WTC11 (cell line): ENCODE results near the gene HOXD13.

Source experiments
- NFYB ChIP-seq: sonication (generic); formaldehyde crosslinking; conservative IDR thresholded peaks from 2 replicates; pipeline ENCODE4 v1.8.0; 2022; ENCODE audit warnings: low read depth, missing genetic modification reagents
- NR3C1 ChIP-seq: sonication (generic); formaldehyde crosslinking; conservative IDR thresholded peaks from 2 replicates; pipeline ENCODE4 v1.8.1; 2023; ENCODE audit warnings: low read depth, mild to moderate bottlenecking, missing genetic modification reagents
- TF ChIP-seq, protein P1 (sequence below): fragments of 200-600 bp; IDR thresholded peaks from 2 replicates; pipeline ENCODE4 v1.8.0; 2022; ENCODE audit warnings: antibody characterized with exemption

DNA sequence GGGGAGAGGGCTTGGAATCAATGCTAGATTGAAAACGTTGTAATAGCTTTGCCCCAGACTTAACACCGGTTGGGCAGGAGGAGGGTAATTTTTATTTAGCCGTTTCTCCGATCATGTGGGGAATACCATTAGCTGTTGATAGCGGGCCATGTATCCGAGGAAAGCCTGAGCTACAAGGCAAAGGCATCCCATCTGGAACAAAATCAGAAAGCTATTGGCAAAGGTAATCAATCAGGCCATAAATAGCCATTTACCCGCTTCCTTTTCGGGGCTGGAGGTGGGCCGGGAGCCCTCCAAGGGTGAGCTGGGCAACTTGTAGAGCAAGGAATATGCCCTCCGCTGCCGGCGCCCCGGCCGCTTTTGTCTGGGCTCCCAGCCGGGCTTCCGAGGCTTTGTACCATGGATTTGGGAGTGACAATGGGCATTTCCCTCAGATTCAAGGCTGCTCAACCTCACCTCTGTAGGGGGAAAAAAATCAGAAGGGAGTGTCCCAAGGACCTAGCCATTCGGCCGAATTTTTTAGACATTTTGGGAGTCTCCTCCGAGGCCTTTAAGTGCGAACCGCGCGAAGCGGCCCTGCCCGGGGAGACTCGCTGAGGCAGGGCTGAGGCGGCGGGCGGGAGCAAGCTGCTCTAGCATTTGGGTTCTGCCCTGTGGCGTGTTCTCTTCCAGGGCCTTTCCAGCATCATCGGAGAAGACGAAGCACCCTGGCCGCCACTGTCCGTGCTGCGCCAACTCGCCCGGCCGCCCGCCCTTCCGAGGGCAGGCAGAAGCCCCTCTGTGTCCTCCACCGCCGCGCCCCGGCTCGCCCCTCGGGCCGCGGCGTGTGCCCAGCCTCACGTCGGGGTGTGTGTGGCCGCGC, 28.9 kb downstream of the HOXD13 start:
- no peak for TF ChIP-seq NFYB (CRISPR knock-in tag)
- TF ChIP-seq, protein P1, sequence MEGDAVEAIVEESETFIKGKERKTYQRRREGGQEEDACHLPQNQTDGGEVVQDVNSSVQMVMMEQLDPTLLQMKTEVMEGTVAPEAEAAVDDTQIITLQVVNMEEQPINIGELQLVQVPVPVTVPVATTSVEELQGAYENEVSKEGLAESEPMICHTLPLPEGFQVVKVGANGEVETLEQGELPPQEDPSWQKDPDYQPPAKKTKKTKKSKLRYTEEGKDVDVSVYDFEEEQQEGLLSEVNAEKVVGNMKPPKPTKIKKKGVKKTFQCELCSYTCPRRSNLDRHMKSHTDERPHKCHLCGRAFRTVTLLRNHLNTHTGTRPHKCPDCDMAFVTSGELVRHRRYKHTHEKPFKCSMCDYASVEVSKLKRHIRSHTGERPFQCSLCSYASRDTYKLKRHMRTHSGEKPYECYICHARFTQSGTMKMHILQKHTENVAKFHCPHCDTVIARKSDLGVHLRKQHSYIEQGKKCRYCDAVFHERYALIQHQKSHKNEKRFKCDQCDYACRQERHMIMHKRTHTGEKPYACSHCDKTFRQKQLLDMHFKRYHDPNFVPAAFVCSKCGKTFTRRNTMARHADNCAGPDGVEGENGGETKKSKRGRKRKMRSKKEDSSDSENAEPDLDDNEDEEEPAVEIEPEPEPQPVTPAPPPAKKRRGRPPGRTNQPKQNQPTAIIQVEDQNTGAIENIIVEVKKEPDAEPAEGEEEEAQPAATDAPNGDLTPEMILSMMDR = no peak
- no peak for TF ChIP-seq NR3C1 (CRISPR knock-in tag)
